WERI-Rb-1 (cell line): Measurements from ENCODE around the gene KANK4.

Experiments
- DNase-seq: peaks from one replicate; pipeline ENCODE4 v3.0.0-alpha.2; 2020
- H3K27ac ChIP-seq: fragments of 250-450 bp; sonication (Bioruptor Pico); 2 replicates; pipeline ENCODE4 v1.5.1; 2020; ENCODE audit warnings: mild to moderate bottlenecking, moderate library complexity
- H3K27me3 ChIP-seq: fragments of 250-450 bp; sonication (Bioruptor Pico); 2 replicates; pipeline ENCODE4 v1.5.1; 2021; ENCODE audit warnings: mild to moderate bottlenecking, low read depth, moderate library complexity; ENCODE audit not compliant: insufficient read depth, severe bottlenecking
- H3K36me3 ChIP-seq: fragments of 250-450 bp; sonication (Bioruptor Pico); 2 replicates; pipeline ENCODE4 v1.5.1; 2020; ENCODE audit warnings: mild to moderate bottlenecking, moderate library complexity
- H3K4me3 ChIP-seq: 2 replicates; pipeline ENCODE4 v1.5.1; 2011; ENCODE audit warnings: low read depth, mild to moderate bottlenecking, control low read depth, low read length
- H3K9me3 ChIP-seq: fragments of 250-450 bp; sonication (Bioruptor Pico); 2 replicates; pipeline ENCODE4 v1.5.1; 2021; ENCODE audit warnings: mild to moderate bottlenecking, moderate library complexity; ENCODE audit not compliant: severe bottlenecking
- CTCF ChIP-seq: IDR thresholded peaks from 2 replicates; pipeline ENCODE4 v1.5.1; 2011; ENCODE audit warnings: low read depth, mild to moderate bottlenecking, control low read depth, inconsistent platforms, low read length

Gene KANK4

DNA sequence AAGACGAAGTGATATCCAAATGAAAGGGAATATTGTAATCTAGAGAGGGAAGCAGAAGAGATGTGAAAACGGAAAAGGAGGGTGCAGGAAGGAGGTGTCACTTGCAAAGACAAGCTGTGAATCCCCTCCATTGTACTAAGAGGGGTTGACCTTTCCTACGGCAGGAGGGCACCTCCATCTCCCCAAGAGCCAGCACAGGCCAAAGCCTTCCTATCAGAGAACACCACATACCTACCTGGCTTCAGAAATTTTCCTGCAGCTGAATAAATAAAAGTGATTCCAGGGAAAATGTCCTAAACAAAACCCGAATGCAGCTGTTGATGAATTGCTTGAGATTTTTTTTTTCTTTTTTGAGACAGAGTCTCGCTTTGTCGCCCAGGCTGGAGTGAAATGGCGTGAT lies 14.3 kb downstream of the KANK4 start:
- Histone ChIP-seq H3K27me3 (no peaks in the 10 kb centered on the region), H3K9me3 (no peaks in the 10 kb centered on the region), H3K4me3 (no peak overlapping the region), H3K36me3 (no peaks in the 10 kb centered on the region), H3K27ac (no peak overlapping the region)
- no peak for DNase-seq
- TF ChIP-seq CTCF: no peak

- Histone ChIP-seq H3K27me3 (no peaks in the 10 kb centered on the region), H3K9me3 (no peaks in the 10 kb centered on the region), H3K4me3 (no peak overlapping the region), H3K27ac (no peak overlapping the region), H3K36me3 (no peaks in the 10 kb centered on the region)
- no peak for DNase-seq
- TF ChIP-seq CTCF: no peak
Observed at GRCh38 chr1:62304515-62304914, 14.7 kb downstream of the KANK4 start.

- no peaks in the 10 kb centered on the region for H3K36me3 ChIP-seq
- no peaks in the 10 kb centered on the region for H3K9me3 ChIP-seq
- no peaks in the 10 kb centered on the region for H3K27me3 ChIP-seq
- DNase-seq: no peak
- no peak overlapping the region for H3K27ac ChIP-seq
- TF ChIP-seq CTCF: no peak
- no peak overlapping the region for H3K4me3 ChIP-seq
Observed at GRCh38 chr1:62301726-62302390, 17.4 kb downstream of the KANK4 start.

DNA sequence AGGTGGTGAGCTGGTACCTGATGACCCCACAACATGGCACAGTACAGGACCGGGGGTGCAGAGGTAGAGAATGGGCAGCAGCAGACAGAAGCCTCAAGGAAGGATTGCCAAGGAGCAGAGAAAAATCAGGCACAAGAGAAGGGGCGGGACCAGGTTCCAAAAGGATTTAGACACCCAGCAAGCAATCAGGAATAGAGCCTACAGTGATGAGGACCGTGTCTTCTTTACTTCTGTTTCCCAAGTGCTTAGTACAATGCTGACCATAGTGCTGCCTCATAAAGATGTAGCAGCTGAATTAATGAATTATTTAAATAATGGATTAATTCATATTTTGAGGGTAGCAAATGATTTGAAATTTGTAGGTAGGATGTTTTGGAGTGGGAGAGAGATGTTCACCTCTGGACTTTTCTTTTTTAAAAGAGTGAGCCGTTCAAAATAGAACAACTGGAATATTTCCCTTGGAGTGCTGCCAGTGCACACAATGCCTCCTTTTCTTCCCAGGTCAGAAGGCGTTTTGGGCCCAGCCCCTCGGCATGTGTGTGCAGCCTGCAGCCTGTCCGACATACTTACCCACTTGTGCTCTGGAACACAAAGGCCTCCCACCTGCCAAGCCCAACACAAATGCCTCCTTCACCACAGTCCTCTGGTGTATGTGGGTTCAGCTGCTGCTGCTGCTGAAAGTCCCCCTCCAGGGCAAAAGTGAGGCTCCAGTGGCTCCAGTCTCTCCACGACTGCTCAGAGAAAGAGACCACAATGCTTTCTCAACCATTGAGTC lies 19.6 kb downstream of the KANK4 start:
- TF ChIP-seq CTCF: no peak
- Histone ChIP-seq H3K27me3 (no peaks in the 10 kb centered on the region), H3K4me3 (no peak overlapping the region), H3K36me3 (no peaks in the 10 kb centered on the region), H3K9me3 (no peaks in the 10 kb centered on the region), H3K27ac (no peak overlapping the region)
- DNase-seq: no peak

GRCh38 chr1:62295921-62296491 lies 23.2 kb downstream of the KANK4 start:
- DNase-seq: no peak
- TF ChIP-seq CTCF: no peak
- no peaks in the 10 kb centered on the region for H3K9me3 ChIP-seq
- no peak overlapping the region for H3K4me3 ChIP-seq
- H3K27ac ChIP-seq: no peak overlapping the region
- H3K27me3 ChIP-seq: no peaks in the 10 kb centered on the region
- H3K36me3 ChIP-seq: no peaks in the 10 kb centered on the region
